HG03139 (cell line): ENCODE data around the gene TRIM13.

Experiments used
- ATAC-seq: cut with Tn5 transposase; IDR thresholded peaks from one replicate; pipeline ENCODE4 v1.9.1; 2021; ENCODE audit not compliant: unreplicated experiment

TRIM13 gene

GRCh38 chr13:49996161-49996915, 504 bp upstream of the TRIM13 start:
- ATAC-seq = peak; percentile 52

GRCh38 chr13:49997955-49998354, 1.1 kb downstream of the TRIM13 start:
- ATAC-seq = no peak

- no peak for ATAC-seq
These were observed 2.1 kb downstream of the TRIM13 start for GRCh38 chr13:49998714-49999624.

- no peak for ATAC-seq
These were observed 4.4 kb downstream of the TRIM13 start for GRCh38 chr13:50001287-50001686.

GRCh38 chr13:50006426-50007135, 9.7 kb downstream of the TRIM13 start:
- no peak for ATAC-seq

- no peak for ATAC-seq
These were observed 14.6 kb downstream of the TRIM13 start for GRCh38 chr13:50011461-50011860.

GRCh38 chr13:50012396-50013169, 15.7 kb downstream of the TRIM13 start:
- ATAC-seq = no peak

GRCh38 chr13:50014386-50014785, 17.5 kb downstream of the TRIM13 start:
- no peak for ATAC-seq

- ATAC-seq = no peak
These were observed 18.4 kb downstream of the TRIM13 start, which contains the start of gene KCNRG for GRCh38 chr13:50015258-50015657. Gene KCNRG, plus strand, starts transcription at chr13:50015444. Its CDS starts 50 bp downstream, at chr13:50015494.

GRCh38 chr13:50015750-50016149, 18.9 kb downstream of the TRIM13 start:
- ATAC-seq = no peak

GRCh38 chr13:50016444-50016843, 19.6 kb downstream of the TRIM13 start:
- no peak for ATAC-seq

- no peak for ATAC-seq
These were observed 21.0 kb downstream of the TRIM13 start for GRCh38 chr13:50017819-50018218.

- ATAC-seq = no peak
These were observed 28.6 kb downstream of the TRIM13 start for GRCh38 chr13:50025436-50025835.

- peak; percentile 97 for ATAC-seq
These were observed 30.1 kb downstream of the TRIM13 start for GRCh38 chr13:50026788-50027473.

- no peak for ATAC-seq
These were observed 33.5 kb downstream of the TRIM13 start for GRCh38 chr13:50030315-50030714.

- ATAC-seq = no peak
These were observed 36.9 kb downstream of the TRIM13 start for GRCh38 chr13:50033725-50034124.

GRCh38 chr13:50037788-50038187, 40.9 kb downstream of the TRIM13 start:
- ATAC-seq = no peak

GRCh38 chr13:50038266-50038665, 41.4 kb downstream of the TRIM13 start:
- no peak for ATAC-seq

GRCh38 chr13:50052478-50052877, 55.6 kb downstream of the TRIM13 start:
- ATAC-seq = no peak

GRCh38 chr13:50053844-50054243, 57.0 kb downstream of the TRIM13 start:
- no peak for ATAC-seq
